RWPE1 (cell line): ENCODE data around the gene ROBO3.

Experiments
- CTCF ChIA-PET: fragments of 350-600 bp; sonication (Branson Sonifier 250); formaldehyde crosslinking; extraction: SDS; loops from one replicate; lab custom pipeline; 2021; lab: Yijun Ruan, JAX
- POLR2A ChIA-PET: fragments of 400-600 bp; formaldehyde crosslinking; extraction: SDS; loops from one replicate; lab custom pipeline; 2020; ENCODE audit warnings: antibody characterized with exemption; ENCODE audit not compliant: low non-redundant PET; lab: Yijun Ruan, JAX
- DNase-seq: peaks from one replicate; pipeline ENCODE4 v3.0.0; 2012; ENCODE audit warnings: low spot score
- H3K27ac ChIP-seq: fragments of 450-650 bp; 2 replicates; pipeline ENCODE4 v1.5.1; 2017
- TF ChIP-seq, protein P1 (sequence below): fragments of 450-650 bp; conservative IDR thresholded peaks from 2 replicates; pipeline ENCODE4 v1.5.1; 2017; ENCODE audit warnings: low read depth, mild to moderate bottlenecking

The ROBO3 gene

DNA sequence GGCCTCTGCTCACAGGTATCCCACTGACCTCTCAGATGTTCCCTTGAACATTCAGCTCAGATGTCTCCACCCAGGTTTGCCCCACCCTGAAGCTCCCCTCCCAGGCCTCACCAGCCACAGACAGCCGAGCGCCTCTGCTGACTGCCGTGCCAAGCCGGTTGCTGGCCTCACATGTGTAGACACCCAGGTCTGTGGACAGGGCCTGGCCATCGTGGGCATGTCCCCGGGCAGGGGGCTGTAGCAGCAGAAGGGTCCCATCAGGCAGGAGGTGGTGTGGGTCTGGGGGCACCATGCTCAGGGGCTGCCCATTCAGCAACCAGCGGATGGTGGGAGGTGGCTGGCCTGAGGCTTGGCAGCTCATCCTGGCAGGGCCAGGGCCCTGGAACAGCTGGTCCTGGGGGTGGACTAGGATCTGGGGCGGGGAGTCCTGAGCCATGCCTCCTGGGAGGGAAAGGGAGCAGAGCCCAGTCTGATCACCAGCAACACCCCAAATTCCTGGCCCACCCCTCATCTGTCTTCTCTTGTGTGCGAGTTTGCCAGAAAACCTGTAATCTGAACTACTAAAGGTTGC is 31.7 kb downstream of the ROBO3 start:
- DNase-seq, result no peak
- H3K27ac ChIP-seq, result peak overlapping the region; percentile 98
- CTCF ChIA-PET, result interaction anchor here (0.7 kb wide), 1 partner anchor 64 kb away, joined by 3 read pairs; no protein-coding TSS in a partner anchor
- TF ChIP-seq, protein P1, sequence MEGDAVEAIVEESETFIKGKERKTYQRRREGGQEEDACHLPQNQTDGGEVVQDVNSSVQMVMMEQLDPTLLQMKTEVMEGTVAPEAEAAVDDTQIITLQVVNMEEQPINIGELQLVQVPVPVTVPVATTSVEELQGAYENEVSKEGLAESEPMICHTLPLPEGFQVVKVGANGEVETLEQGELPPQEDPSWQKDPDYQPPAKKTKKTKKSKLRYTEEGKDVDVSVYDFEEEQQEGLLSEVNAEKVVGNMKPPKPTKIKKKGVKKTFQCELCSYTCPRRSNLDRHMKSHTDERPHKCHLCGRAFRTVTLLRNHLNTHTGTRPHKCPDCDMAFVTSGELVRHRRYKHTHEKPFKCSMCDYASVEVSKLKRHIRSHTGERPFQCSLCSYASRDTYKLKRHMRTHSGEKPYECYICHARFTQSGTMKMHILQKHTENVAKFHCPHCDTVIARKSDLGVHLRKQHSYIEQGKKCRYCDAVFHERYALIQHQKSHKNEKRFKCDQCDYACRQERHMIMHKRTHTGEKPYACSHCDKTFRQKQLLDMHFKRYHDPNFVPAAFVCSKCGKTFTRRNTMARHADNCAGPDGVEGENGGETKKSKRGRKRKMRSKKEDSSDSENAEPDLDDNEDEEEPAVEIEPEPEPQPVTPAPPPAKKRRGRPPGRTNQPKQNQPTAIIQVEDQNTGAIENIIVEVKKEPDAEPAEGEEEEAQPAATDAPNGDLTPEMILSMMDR, result no peak
- POLR2A ChIA-PET, result no interaction called here

DNA sequence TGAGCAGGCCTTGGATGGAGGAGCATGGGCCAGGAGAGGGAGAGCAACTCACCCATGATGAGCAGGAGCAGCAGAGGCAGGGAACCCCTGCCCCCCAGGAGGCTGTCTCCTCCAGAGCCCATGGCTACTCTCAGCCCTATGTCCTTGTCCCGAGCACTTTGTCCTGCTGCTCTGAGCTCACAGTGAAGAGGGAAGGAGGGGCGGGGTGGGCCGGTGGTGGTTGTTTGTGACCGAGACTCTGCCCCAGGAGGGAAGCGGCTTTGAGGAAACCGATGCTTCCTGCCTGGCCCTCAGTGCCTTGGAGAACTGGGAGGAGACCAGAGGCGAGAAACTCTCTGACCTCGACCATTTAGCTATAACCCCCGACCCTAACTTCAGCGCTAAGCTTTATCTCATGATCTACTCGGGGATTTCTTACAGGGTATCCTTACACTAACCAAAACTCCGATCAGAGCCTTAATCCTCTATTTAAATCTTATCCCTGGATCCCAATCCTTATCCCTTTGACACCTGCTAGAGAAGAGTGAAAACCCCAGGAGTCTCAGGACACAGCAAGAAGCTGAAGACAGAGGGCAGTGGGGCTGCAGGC is 32.5 kb downstream of the ROBO3 start, which contains the start of gene ROBO4:
Gene ROBO4, minus strand, starts transcription at position 192 of the 589 bp plus-strand sequence. Its CDS starts 70 bp downstream, at position 122.
- H3K27ac ChIP-seq, result peak within 1 kb of the TSS; percentile 98
- TF ChIP-seq, protein P1, result no peak
- CTCF ChIA-PET, result interaction anchor here (0.7 to 1.8 kb wide), 4 partner anchors 13 to 175 kb away, joined by 3 to 7 read pairs (median 4); no protein-coding TSS in a partner anchor
- no peak for DNase-seq
- POLR2A ChIA-PET, result interaction anchor here (1.8 kb wide), 1 partner anchor 21 kb away, joined by 7 read pairs; no protein-coding TSS in a partner anchor

DNA sequence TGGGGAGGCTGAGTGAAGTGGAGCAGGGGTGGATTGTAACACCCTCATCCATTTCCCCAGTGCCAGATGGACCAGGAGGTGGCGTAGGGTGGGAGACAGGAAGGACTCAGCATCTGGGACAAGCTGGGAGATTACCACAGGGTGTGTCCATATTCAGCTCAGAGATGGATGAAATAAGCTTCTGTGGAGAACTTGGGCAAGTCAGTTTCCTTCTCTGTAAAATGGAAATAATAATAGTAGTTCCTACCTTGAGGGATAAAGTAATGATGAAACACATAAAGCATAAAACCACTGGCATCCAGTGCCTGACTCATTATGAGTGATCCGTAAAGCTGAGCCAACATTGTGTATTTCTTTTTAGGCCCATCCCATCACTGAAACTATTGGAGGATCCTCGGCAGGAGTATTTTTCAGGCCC is 33.0 kb downstream of the ROBO3 start:
- TF ChIP-seq, protein P1, result no peak
- H3K27ac ChIP-seq, result peak overlapping the region; percentile 98
- ChIA-PET POLR2A (interaction anchor here (1.0 to 1.8 kb wide), 2 partner anchors 22 to 55 kb away, joined by 3 to 7 read pairs; no protein-coding TSS in a partner anchor), CTCF (interaction anchor here (0.7 to 1.8 kb wide), 4 partner anchors 13 to 175 kb away, joined by 3 to 7 read pairs (median 4); no protein-coding TSS in a partner anchor)
- DNase-seq, result peak; percentile 72

DNA sequence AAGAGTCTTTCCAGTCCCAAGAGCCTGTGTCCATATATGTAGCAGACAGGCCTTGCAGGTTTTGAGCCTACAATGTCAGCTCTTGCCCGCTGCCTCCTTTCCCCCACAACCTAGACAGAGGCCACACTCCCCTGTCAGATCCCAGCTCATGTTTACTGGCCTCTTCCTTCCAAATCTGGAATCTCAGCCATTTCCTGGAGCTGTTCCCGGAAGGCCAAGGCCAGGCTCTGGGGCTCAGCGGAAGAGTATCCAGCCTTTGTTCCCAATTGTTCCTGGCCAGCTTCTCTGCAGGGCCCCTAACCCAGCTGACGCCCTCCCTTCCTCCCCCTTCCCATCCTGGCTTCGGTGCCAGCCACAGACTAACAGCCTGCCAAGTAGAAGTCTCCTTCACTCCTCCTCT is 33.5 kb downstream of the ROBO3 start:
- TF ChIP-seq, protein P1, result no peak
- peak overlapping the region; percentile 98 for H3K27ac ChIP-seq
- ChIA-PET POLR2A (interaction anchor here (1.0 to 1.8 kb wide), 2 partner anchors 22 to 55 kb away, joined by 3 to 7 read pairs; no protein-coding TSS in a partner anchor), CTCF (interaction anchor here (0.9 to 1.8 kb wide), 3 partner anchors 14 to 33 kb away, joined by 3 to 7 read pairs (median 5); no protein-coding TSS in a partner anchor)
- DNase-seq, result peak; percentile 50

DNA sequence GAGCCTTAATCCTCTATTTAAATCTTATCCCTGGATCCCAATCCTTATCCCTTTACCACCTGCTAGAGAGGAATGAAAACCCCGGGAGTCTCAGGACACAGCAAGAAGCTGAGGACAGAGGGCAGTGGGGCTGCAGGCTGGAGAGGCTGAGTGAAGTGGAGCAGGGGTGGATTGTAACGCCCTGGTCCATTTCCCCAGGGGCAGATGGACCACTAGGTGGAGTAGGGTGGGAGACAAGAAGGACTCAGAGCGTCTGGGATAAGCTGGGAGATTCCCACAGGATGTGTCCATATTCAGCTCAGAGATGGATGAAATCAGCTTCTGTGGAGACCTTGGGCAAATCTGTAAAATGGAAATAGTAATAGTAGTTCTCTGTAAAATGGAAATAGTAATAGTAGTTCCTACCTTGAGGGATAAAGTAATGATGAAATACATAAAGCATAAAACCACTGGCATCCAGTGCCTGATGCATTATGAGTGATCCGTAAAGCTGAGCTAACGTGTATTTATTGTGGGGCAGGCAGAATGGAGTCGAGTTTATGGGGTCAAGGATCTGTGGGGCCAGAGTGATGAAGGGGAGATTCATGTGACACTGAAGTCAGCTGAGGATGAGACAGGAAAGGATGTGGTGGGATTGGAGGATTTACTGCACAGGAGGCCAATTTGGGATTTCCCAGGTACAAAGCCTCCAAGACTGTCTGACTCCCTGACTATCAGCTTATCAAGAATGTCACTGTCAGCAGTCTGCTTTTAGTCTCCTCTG is 34.3 kb downstream of the ROBO3 start:
- CTCF ChIA-PET, result interaction anchor here (0.6 kb wide), 1 partner anchor 265 kb away, joined by 4 read pairs; the partner anchor contains the start of gene PKNOX2
- TF ChIP-seq, protein P1, result no peak
- peak overlapping the region; percentile 98 for H3K27ac ChIP-seq
- POLR2A ChIA-PET, result interaction anchor here (1.6 to 1.8 kb wide), 2 partner anchors 23 to 54 kb away, joined by 7 read pairs; partner anchors contain the start of gene CCDC15
- no peak for DNase-seq

DNA sequence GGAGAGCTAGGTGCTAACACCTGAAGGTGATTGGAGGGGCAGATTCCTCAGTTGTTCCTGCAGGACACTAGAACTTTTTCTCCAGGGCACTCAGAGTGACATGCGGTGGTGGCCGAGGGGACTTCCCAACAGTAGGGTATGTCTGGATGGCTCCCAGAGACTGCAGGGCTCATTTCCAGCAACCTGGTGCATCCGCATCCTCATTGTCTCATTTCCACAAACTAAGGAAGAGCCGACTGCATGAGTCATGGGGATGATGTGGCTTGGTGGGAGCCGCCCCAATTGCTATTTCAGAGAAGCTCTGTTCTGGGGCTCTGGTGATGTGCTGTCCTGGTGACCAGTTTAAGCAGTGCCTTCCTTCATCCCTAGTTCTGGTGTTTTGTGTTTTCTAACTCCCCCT is 35.2 kb downstream of the ROBO3 start:
- POLR2A ChIA-PET, result interaction anchor here (1.6 kb wide), 1 partner anchor 53 kb away, joined by 7 read pairs; the partner anchor contains the start of gene CCDC15
- DNase-seq, result peak; percentile 89
- peak overlapping the region; percentile 98 for H3K27ac ChIP-seq
- TF ChIP-seq, protein P1, result no peak
- CTCF ChIA-PET, result interaction anchor here (0.6 kb wide), 2 partner anchors 16 to 53 kb away, joined by 3 to 4 read pairs; no protein-coding TSS in a partner anchor
